ENCODE measurements around the gene OR52B2. TPM values are rescaled to one million over a fixed set of nuclear protein-coding genes. Genes with fewer than 3 reads are reported as not detected.

OR52B2 gene
- total RNA-seq, 1 experiment from 2014 or later: not detected

DNA sequence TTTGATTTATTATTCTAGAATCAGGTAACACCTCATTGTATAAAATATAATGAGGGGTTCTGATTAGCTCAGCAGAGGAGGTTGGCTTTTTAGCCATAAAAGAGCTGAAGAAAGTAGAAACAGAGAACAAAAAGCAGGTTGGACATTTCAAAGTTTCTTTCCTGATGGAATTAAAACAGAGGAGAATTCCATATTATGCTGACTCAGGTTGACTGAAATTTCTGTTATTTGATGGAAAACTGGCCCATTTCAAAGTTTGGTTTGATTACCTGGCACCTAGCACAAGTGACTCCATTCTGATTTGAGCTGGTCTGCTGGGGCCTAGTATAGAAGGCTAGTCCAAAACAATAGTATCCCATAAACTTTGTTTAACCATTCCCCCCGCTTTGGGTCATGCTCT is 37.7 kb downstream of the OR52B2 start:
- Histone ChIP-seq H3K9me3 (ENCODE audit: low read length) (no peaks in the 10 kb centered on the region), H4K20me1 (ENCODE audit: low read length) (no peaks in the 10 kb centered on the region), H3K79me2 (ENCODE audit: low read length) (no peaks in the 10 kb centered on the region), H3F3A (ENCODE audit: low read length, unreplicated experiment) (no peaks in the 10 kb centered on the region), H3K4me1 (ENCODE audit: insufficient read depth, low read length) (no peaks in the 10 kb centered on the region), H3K4me2 (ENCODE audit: low read length) (no peak overlapping the region), H3K9me2 (replicated peaks; ENCODE audit: low read length) (no peaks in the 10 kb centered on the region), H3K27me3 (ENCODE audit: low read length) (peaks cover 29% of the 10 kb centered on the region), H3K27ac (ENCODE audit: low read length) (no peak overlapping the region), H3K4me3 (ENCODE audit: low read length) (no peak overlapping the region), H2AFZ (ENCODE audit: low read length) (no peak overlapping the region), H3K36me3 (ENCODE audit: low read depth, low read length) (no peaks in the 10 kb centered on the region), H3K9ac (ENCODE audit: low read length) (no peak overlapping the region)
- TF ChIP-seq, protein P1, sequence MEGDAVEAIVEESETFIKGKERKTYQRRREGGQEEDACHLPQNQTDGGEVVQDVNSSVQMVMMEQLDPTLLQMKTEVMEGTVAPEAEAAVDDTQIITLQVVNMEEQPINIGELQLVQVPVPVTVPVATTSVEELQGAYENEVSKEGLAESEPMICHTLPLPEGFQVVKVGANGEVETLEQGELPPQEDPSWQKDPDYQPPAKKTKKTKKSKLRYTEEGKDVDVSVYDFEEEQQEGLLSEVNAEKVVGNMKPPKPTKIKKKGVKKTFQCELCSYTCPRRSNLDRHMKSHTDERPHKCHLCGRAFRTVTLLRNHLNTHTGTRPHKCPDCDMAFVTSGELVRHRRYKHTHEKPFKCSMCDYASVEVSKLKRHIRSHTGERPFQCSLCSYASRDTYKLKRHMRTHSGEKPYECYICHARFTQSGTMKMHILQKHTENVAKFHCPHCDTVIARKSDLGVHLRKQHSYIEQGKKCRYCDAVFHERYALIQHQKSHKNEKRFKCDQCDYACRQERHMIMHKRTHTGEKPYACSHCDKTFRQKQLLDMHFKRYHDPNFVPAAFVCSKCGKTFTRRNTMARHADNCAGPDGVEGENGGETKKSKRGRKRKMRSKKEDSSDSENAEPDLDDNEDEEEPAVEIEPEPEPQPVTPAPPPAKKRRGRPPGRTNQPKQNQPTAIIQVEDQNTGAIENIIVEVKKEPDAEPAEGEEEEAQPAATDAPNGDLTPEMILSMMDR (conservative IDR thresholded peaks at IDR 0.05; ENCODE audit: low read depth, low read length): no peak
- no peak for TF ChIP-seq EZH2 (IDR thresholded peaks at IDR 0.05; ENCODE audit: low read length, unreplicated experiment)
- no TSS peak for BruUV-seq (replicated peaks)
- ChIA-PET CTCF (no interaction called here), POLR2A (ENCODE audit: unreplicated experiment) (no interaction called here)
- intact Hi-C loops (cut with micrococcal nuclease): no loop called here
- ATAC-seq (no peak), DNase-seq (no peak)

DNA sequence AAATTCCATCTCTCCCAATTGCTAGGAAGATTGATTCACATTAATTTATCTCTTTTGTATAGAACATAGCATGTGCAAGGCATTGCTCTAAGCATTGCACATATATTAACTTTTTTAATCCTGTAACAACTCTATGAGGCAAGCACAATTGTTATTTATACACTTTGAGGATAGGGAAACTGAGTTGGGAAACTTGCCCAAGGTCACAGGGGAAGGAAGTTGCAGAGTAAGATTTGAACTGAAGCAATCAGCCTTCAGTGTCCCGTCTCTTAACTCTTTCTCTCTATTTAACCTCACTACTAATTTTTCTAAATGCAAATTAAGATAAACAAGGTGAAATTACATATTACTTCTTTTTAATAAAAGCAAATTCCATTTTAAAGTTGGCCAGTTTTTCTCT is 40.5 kb downstream of the OR52B2 start:
- Histone ChIP-seq H3K79me2 (ENCODE audit: low read length) (no peaks in the 10 kb centered on the region), H2AFZ (ENCODE audit: low read length) (no peak overlapping the region), H3K27ac (ENCODE audit: low read length) (no peak overlapping the region), H3K9ac (ENCODE audit: low read length) (no peak overlapping the region), H4K20me1 (ENCODE audit: low read length) (no peaks in the 10 kb centered on the region), H3K9me3 (ENCODE audit: low read length) (no peaks in the 10 kb centered on the region), H3K4me2 (ENCODE audit: low read length) (no peak overlapping the region), H3K9me2 (replicated peaks; ENCODE audit: low read length) (no peaks in the 10 kb centered on the region), H3K4me1 (ENCODE audit: insufficient read depth, low read length) (no peaks in the 10 kb centered on the region), H3K4me3 (ENCODE audit: low read length) (no peak overlapping the region), H3K36me3 (ENCODE audit: low read depth, low read length) (no peaks in the 10 kb centered on the region), H3K27me3 (ENCODE audit: low read length) (peaks cover 25% of the 10 kb centered on the region), H3F3A (ENCODE audit: low read length, unreplicated experiment) (no peaks in the 10 kb centered on the region)
- intact Hi-C loops (cut with micrococcal nuclease): no loop called here
- DNase-seq: no peak
- ChIA-PET POLR2A (ENCODE audit: unreplicated experiment) (no interaction called here), CTCF (no interaction called here)
- no TSS peak for BruUV-seq (replicated peaks)
- TF ChIP-seq EZH2phosphoT487 (IDR thresholded peaks at IDR 0.05; ENCODE audit: borderline replicate concordance, low read length) (no peak), EZH2 (IDR thresholded peaks at IDR 0.05; ENCODE audit: low read length, unreplicated experiment) (no peak)
- TF ChIP-seq, protein P1 (conservative IDR thresholded peaks at IDR 0.05; ENCODE audit: low read depth, low read length): no peak
- ATAC-seq: no peak

DNA sequence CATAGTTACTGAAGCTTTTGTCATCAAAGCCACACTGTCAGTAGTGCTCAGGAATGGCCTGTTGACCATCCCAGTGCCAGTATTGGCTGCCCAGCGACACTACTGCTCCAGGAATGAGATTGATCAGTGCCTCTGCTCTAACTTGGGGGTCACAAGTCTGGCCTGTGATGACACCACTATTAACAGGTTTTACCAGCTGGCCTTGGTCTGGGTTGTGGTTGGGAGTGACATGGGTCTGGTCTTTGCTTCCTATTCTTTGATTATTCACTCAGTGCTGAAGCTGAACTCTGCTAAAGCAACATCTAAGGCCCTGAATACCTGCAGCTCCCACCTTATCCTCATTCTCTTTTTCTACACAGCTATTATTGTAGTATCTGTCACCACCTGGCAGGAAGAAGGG is 41.1 kb downstream of the OR52B2 start:
- H3K27me3 ChIP-seq (ENCODE audit: low read length): peaks cover 25% of the 10 kb centered on the region
- H3K4me1 ChIP-seq (ENCODE audit: insufficient read depth, low read length): no peaks in the 10 kb centered on the region
- H3K36me3 ChIP-seq (ENCODE audit: low read depth, low read length): no peaks in the 10 kb centered on the region
- CTCF ChIA-PET: no interaction called here
- no peak for ATAC-seq
- TF ChIP-seq, protein P1 (conservative IDR thresholded peaks at IDR 0.05; ENCODE audit: low read depth, low read length): no peak
- TF ChIP-seq EZH2 (IDR thresholded peaks at IDR 0.05; ENCODE audit: low read length, unreplicated experiment): no peak
- TF ChIP-seq EZH2phosphoT487 (IDR thresholded peaks at IDR 0.05; ENCODE audit: borderline replicate concordance, low read length): no peak
- no peak for DNase-seq
- BruUV-seq (replicated peaks): no TSS peak
- no peaks in the 10 kb centered on the region for H3K79me2 ChIP-seq (ENCODE audit: low read length)
- no peak overlapping the region for H2AFZ ChIP-seq (ENCODE audit: low read length)
- no peaks in the 10 kb centered on the region for H3K9me3 ChIP-seq (ENCODE audit: low read length)
- no peaks in the 10 kb centered on the region for H3K9me2 ChIP-seq (replicated peaks; ENCODE audit: low read length)
- no peak overlapping the region for H3K4me2 ChIP-seq (ENCODE audit: low read length)
- H3K9ac ChIP-seq (ENCODE audit: low read length): no peak overlapping the region
- POLR2A ChIA-PET (ENCODE audit: unreplicated experiment): no interaction called here
- intact Hi-C loops (cut with micrococcal nuclease): no loop called here
- H3K4me3 ChIP-seq (ENCODE audit: low read length): no peak overlapping the region
- no peaks in the 10 kb centered on the region for H3F3A ChIP-seq (ENCODE audit: low read length, unreplicated experiment)
- H4K20me1 ChIP-seq (ENCODE audit: low read length): no peaks in the 10 kb centered on the region
- no peak overlapping the region for H3K27ac ChIP-seq (ENCODE audit: low read length)

All from PC-3 (cell line).